SK-N-SH (cell line): ENCODE results near the gene POLA1.

Experiments
- CHD2 ChIP-seq: fragments of 150-350 bp; IDR thresholded peaks from 2 replicates; pipeline ENCODE4 v1.6.1; 2018; ENCODE audit warnings: low read length; ENCODE audit not compliant: partially characterized antibody
- ELF1 ChIP-seq: IDR thresholded peaks from 2 replicates; pipeline ENCODE4 v1.4.0; 2012
- EP300 ChIP-seq, 2 experiments: IDR thresholded peaks; 2 replicates each; pipeline versions ENCODE4 v1.4.0 to v1.6.1; 2012; ENCODE audit warnings: borderline replicate concordance in 1 of 2, low read depth in 1 of 2, low read length in 1 of 2
- EZH2phosphoT487 ChIP-seq: fragments of 200-600 bp; sonication (generic); IDR thresholded peaks from 2 replicates; pipeline ENCODE4 v1.6.1; 2017; ENCODE audit warnings: low read depth, mixed run types, mild to moderate bottlenecking, antibody characterized with exemption, moderate library complexity, borderline replicate concordance
- GABPA ChIP-seq: IDR thresholded peaks from 2 replicates; pipeline ENCODE4 v1.4.0; 2012; ENCODE audit warnings: low read depth, mild to moderate bottlenecking
- MAX ChIP-seq: IDR thresholded peaks from 2 replicates; pipeline ENCODE4 v1.4.0; 2012; ENCODE audit warnings: low read depth
- RAD21 ChIP-seq: IDR thresholded peaks from 2 replicates; pipeline ENCODE4 v1.6.1; 2012; ENCODE audit warnings: mild to moderate bottlenecking, low read length
- TAF1 ChIP-seq: IDR thresholded peaks from 2 replicates; pipeline ENCODE4 v1.6.1; 2012; ENCODE audit warnings: low read depth, mild to moderate bottlenecking, low read length, moderate library complexity, borderline replicate concordance
- TF ChIP-seq, protein P1 (sequence below): fragments of 200-600 bp; sonication (generic); IDR thresholded peaks from 2 replicates; pipeline ENCODE4 v1.6.1; 2017; ENCODE audit warnings: antibody characterized with exemption, mild to moderate bottlenecking, moderate library complexity
- TF ChIP-seq, protein P2 (sequence below): IDR thresholded peaks from 2 replicates; pipeline ENCODE4 v1.6.1; 2012; ENCODE audit warnings: mild to moderate bottlenecking, low read depth, low read length, moderate library complexity

DNA sequence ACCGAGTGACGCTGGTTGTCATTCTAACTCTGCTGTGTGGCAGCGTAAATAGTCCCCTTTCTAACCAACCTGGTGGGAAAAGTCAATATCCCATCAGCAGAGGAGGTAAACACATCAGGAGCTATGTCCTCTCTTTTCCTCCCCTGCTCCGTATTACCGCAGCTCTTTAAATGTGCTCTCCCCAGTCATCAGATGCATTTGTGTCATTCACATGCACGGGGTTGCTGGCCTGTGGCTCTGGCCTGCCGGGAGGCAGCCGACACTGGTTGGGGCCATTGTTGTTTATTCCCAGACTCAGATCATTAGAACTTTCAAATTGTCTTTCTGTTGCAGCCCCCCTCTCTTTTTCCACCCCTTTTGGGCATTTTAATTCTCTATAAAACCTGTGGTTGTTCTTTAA, 300.2 kb downstream of the POLA1 start:
- TF ChIP-seq MAX (no peak), EZH2phosphoT487 (no peak), TAF1 (no peak), CHD2 (no peak), GABPA (no peak), ELF1 (no peak), EP300 (IDR thresholded peaks at IDR 0.05; ENCODE audit: borderline replicate concordance in 1 of 2, low read depth in 1 of 2, low read length in 1 of 2) (no peak), RAD21 (no peak)
- TF ChIP-seq, protein P1, sequence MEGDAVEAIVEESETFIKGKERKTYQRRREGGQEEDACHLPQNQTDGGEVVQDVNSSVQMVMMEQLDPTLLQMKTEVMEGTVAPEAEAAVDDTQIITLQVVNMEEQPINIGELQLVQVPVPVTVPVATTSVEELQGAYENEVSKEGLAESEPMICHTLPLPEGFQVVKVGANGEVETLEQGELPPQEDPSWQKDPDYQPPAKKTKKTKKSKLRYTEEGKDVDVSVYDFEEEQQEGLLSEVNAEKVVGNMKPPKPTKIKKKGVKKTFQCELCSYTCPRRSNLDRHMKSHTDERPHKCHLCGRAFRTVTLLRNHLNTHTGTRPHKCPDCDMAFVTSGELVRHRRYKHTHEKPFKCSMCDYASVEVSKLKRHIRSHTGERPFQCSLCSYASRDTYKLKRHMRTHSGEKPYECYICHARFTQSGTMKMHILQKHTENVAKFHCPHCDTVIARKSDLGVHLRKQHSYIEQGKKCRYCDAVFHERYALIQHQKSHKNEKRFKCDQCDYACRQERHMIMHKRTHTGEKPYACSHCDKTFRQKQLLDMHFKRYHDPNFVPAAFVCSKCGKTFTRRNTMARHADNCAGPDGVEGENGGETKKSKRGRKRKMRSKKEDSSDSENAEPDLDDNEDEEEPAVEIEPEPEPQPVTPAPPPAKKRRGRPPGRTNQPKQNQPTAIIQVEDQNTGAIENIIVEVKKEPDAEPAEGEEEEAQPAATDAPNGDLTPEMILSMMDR, result no peak
- TF ChIP-seq, protein P2, sequence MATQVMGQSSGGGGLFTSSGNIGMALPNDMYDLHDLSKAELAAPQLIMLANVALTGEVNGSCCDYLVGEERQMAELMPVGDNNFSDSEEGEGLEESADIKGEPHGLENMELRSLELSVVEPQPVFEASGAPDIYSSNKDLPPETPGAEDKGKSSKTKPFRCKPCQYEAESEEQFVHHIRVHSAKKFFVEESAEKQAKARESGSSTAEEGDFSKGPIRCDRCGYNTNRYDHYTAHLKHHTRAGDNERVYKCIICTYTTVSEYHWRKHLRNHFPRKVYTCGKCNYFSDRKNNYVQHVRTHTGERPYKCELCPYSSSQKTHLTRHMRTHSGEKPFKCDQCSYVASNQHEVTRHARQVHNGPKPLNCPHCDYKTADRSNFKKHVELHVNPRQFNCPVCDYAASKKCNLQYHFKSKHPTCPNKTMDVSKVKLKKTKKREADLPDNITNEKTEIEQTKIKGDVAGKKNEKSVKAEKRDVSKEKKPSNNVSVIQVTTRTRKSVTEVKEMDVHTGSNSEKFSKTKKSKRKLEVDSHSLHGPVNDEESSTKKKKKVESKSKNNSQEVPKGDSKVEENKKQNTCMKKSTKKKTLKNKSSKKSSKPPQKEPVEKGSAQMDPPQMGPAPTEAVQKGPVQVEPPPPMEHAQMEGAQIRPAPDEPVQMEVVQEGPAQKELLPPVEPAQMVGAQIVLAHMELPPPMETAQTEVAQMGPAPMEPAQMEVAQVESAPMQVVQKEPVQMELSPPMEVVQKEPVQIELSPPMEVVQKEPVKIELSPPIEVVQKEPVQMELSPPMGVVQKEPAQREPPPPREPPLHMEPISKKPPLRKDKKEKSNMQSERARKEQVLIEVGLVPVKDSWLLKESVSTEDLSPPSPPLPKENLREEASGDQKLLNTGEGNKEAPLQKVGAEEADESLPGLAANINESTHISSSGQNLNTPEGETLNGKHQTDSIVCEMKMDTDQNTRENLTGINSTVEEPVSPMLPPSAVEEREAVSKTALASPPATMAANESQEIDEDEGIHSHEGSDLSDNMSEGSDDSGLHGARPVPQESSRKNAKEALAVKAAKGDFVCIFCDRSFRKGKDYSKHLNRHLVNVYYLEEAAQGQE, result no peak
